WTC11 (cell line): ENCODE data around the gene TASP1.

Experiments
- CREB1 ChIP-seq: sonication (generic); formaldehyde crosslinking; IDR thresholded peaks from 2 replicates; pipeline ENCODE4 v1.8.0; 2023; ENCODE audit warnings: mild to moderate bottlenecking, missing genetic modification reagents
- CREM ChIP-seq: sonication (generic); formaldehyde crosslinking; IDR thresholded peaks from 2 replicates; pipeline ENCODE4 v1.8.1; 2022; ENCODE audit warnings: mild to moderate bottlenecking, missing genetic modification reagents, moderate library complexity
- CTCF ChIP-seq: fragments of 200-600 bp; IDR thresholded peaks from 2 replicates; pipeline ENCODE4 v1.8.0; 2022; ENCODE audit warnings: antibody characterized with exemption
- NR2C2 ChIP-seq: sonication (generic); formaldehyde crosslinking; IDR thresholded peaks from 2 replicates; pipeline ENCODE4 v1.8.0; 2022; ENCODE audit warnings: mild to moderate bottlenecking, missing genetic modification reagents
- ZNF138 ChIP-seq: sonication (generic); formaldehyde crosslinking; conservative IDR thresholded peaks from 2 replicates; pipeline ENCODE4 v1.8.1; 2022; ENCODE audit warnings: mild to moderate bottlenecking, moderate library complexity, missing genetic modification reagents
- TF ChIP-seq, protein P1 (sequence below): sonication (generic); formaldehyde crosslinking; IDR thresholded peaks from 2 replicates; pipeline ENCODE4 v1.8.1; 2022; ENCODE audit warnings: low read depth, mild to moderate bottlenecking, moderate library complexity, missing genetic modification reagents, borderline replicate concordance

- TF ChIP-seq CTCF (no peak), NR2C2 (CRISPR knock-in tag) (no peak), CREB1 (CRISPR knock-in tag) (no peak), CREM (CRISPR knock-in tag) (no peak), ZNF138 (CRISPR knock-in tag) (no peak)
- TF ChIP-seq, protein P1, sequence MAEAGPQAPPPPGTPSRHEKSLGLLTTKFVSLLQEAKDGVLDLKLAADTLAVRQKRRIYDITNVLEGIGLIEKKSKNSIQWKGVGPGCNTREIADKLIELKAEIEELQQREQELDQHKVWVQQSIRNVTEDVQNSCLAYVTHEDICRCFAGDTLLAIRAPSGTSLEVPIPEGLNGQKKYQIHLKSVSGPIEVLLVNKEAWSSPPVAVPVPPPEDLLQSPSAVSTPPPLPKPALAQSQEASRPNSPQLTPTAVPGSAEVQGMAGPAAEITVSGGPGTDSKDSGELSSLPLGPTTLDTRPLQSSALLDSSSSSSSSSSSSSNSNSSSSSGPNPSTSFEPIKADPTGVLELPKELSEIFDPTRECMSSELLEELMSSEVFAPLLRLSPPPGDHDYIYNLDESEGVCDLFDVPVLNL (CRISPR knock-in tag) = no peak
Measured at GRCh38 chr20:13670160-13670559, 31.4 kb upstream of the TASP1 start.
